Esophagus muscularis mucosa (tissue), 4 donors: Measurements from ENCODE around the gene NCKAP5. TPM values are rescaled to one million over a fixed set of nuclear protein-coding genes. Genes with fewer than 3 reads are reported as not detected.
A peak's percentile ranks its signal among the peaks of the same experiment; 100 is the strongest.

ENCODE experiments used
- DNase-seq: peaks from one replicate; pipeline ENCODE4 v3.0.0-alpha.2; 2017; ENCODE audit errors: extremely low spot score
- H3K27ac ChIP-seq, 4 donors: fragments of 200-600 bp; sonication (generic); replicated peaks in 1 of 4; 1 replicate in 3 of 4; 2 replicates in 1 of 4; pipeline ENCODE4 v1.5.1; 2016 to 2019; ENCODE audit warnings: mild to moderate bottlenecking in 1 of 4
- H3K27me3 ChIP-seq, 4 donors: fragments of 200-600 bp; sonication (generic); one replicate each; pipeline versions ENCODE4 v1.5.1 to v1.6.0; 2016 to 2019
- H3K36me3 ChIP-seq, 4 donors: fragments of 200-600 bp; sonication (generic); one replicate each; pipeline ENCODE4 v1.5.1; 2016 to 2019
- H3K4me1 ChIP-seq, 4 donors: fragments of 200-600 bp; sonication (generic); one replicate each; pipeline ENCODE4 v1.5.1; 2016 to 2019
- H3K4me3 ChIP-seq, 4 donors: fragments of 200-600 bp; sonication (generic); 1 replicate in 2 of 4; 2 replicates in 2 of 4; pipeline ENCODE4 v1.5.1; 2016 to 2019; ENCODE audit warnings: mild to moderate bottlenecking in 4 of 4, moderate library complexity in 1 of 4
- H3K9me3 ChIP-seq, 4 donors: fragments of 200-600 bp; sonication (generic); 1 replicate in 3 of 4; 2 replicates in 1 of 4; pipeline ENCODE4 v1.5.1; 2016 to 2019
- EP300 ChIP-seq: sonication (generic); formaldehyde crosslinking; IDR thresholded peaks from one replicate; pipeline ENCODE4 v1.6.1; 2017; ENCODE audit warnings: antibody characterized with exemption
- POLR2A ChIP-seq: fragments of 450-650 bp; IDR thresholded peaks from one replicate; pipeline ENCODE4 v1.6.1; 2017; ENCODE audit warnings: antibody characterized with exemption, moderate library complexity, mild to moderate bottlenecking, low read depth
- POLR2AphosphoS5 ChIP-seq, 2 donors: sonication (generic); formaldehyde crosslinking; IDR thresholded peaks; one replicate each; pipeline ENCODE4 v1.6.1; 2017; ENCODE audit warnings: antibody characterized with exemption in 2 of 2
- WGBS: methylation state at CpG from one replicate; pipeline ENCODE4 v1.1.5; 2018; 5-methylcytosine and 5-hydroxymethylcytosine counted together
- intact Hi-C: fragments of 100-400 bp; cut with DNase I; formaldehyde crosslinking; loops from one replicate; pipeline ENCODE4 v1.15.1; 2023
- total RNA-seq, 4 donors: library from RNA; depleted of rRNA; stranded (reverse); fragments of >200 nt; gene quantifications; one replicate each; pipeline versions ENCODE4 v1.1.0 to v1.2.1, GENCODE V29; 2016
- TF ChIP-seq, protein P1 (sequence below), 3 experiments: fragments of 200-600 bp in 2 of 3; fragments of 450-650 bp in 1 of 3; sonication (generic) in 2 of 3; IDR thresholded peaks; one replicate each; pipeline ENCODE4 v1.5.1; 2017 to 2019; ENCODE audit warnings: antibody characterized with exemption in 3 of 3, mild to moderate bottlenecking in 2 of 3, moderate library complexity in 1 of 3

Gene NCKAP5
- total RNA-seq, 4 donors from 2014 or later, result 0.33 to 1.8 (median 1.0) TPM

GRCh38 chr2:133599811-133600210 is 31.5 kb upstream of the NCKAP5 start:
- intact Hi-C loops, result no loop called here
- peaks cover 7 to 12% (median 9%) of the 10 kb centered on the region in 4 donors for H3K4me1 ChIP-seq
- 90% methylated on average over 10 of the region's 10 CpGs for WGBS
- H3K36me3 ChIP-seq, result no peaks in the 10 kb centered on the region
- H3K27ac ChIP-seq, result no peak overlapping the region
- no peak for DNase-seq
- H3K27me3 ChIP-seq, result no peaks in the 10 kb centered on the region
- no peak overlapping the region for H3K4me3 ChIP-seq
- H3K9me3 ChIP-seq, result no peaks in the 10 kb centered on the region
- TF ChIP-seq, protein P1, sequence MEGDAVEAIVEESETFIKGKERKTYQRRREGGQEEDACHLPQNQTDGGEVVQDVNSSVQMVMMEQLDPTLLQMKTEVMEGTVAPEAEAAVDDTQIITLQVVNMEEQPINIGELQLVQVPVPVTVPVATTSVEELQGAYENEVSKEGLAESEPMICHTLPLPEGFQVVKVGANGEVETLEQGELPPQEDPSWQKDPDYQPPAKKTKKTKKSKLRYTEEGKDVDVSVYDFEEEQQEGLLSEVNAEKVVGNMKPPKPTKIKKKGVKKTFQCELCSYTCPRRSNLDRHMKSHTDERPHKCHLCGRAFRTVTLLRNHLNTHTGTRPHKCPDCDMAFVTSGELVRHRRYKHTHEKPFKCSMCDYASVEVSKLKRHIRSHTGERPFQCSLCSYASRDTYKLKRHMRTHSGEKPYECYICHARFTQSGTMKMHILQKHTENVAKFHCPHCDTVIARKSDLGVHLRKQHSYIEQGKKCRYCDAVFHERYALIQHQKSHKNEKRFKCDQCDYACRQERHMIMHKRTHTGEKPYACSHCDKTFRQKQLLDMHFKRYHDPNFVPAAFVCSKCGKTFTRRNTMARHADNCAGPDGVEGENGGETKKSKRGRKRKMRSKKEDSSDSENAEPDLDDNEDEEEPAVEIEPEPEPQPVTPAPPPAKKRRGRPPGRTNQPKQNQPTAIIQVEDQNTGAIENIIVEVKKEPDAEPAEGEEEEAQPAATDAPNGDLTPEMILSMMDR (IDR thresholded peaks at IDR 0.05), result no peak
- TF ChIP-seq POLR2A (no peak), POLR2AphosphoS5 (IDR thresholded peaks at IDR 0.05) (no peak), EP300 (no peak)

DNA sequence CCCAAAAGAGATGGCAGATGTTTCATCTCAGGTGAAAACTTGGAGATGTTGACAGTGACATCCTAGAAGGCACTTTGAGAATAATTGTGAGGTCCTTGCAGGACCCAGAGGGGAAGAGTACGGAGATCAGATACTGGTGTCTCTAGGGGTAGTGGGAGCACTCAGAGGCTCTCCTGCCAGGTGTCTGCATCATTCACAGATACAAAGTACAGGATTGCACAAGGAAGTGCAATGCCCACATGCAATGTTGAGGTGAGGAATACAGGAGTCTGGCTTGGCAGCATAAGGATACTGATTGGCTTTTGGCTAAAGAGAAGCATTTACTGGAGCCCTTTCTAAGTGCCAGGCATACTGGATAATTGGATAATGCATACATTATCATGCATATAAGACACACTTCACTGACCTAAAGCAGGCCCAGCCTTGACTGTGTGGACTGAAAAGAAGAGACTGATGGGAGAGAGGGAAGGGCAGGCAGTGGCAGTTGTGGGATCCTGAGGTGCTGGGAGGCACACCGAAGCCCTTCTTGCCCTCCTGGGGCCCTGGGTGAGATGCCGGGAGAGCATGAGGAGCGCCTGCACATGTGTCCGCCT is 31.0 kb upstream of the NCKAP5 start:
- TF ChIP-seq, protein P1 (IDR thresholded peaks at IDR 0.05), result no peak
- no peak for TF ChIP-seq POLR2A
- no peak for TF ChIP-seq EP300
- no peak for TF ChIP-seq POLR2AphosphoS5 (IDR thresholded peaks at IDR 0.05)
- Histone ChIP-seq H3K27me3 (no peaks in the 10 kb centered on the region), H3K4me1 (peaks cover 7 to 12% (median 9%) of the 10 kb centered on the region in 4 donors), H3K9me3 (no peaks in the 10 kb centered on the region), H3K4me3 (no peak overlapping the region), H3K36me3 (no peaks in the 10 kb centered on the region), H3K27ac (no peak overlapping the region)
- intact Hi-C loops, result no loop called here
- no peak for DNase-seq
- 96% methylated on average over 5 of the region's 5 CpGs for WGBS

DNA sequence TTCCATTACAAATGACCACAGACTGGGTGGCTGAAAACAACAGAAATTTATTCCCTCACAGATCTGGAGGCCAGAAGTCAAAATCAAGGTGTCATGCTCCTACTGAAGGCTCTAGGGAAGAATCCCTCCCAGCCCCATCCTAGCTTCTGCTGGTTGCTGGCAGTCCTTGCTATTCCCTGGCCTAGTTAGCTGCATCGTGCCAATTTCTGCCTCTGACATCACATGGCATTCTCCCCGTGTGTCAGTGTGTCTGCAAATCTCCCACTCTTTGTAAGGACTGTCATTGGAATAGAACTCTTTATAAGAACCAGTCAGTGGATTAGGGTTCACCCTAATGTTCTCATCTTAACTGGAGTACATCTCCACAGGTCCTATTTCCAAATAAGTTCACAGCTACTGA is 30.5 kb upstream of the NCKAP5 start:
- Histone ChIP-seq H3K4me1 (peaks cover 7 to 12% (median 9%) of the 10 kb centered on the region in 4 donors), H3K9me3 (no peaks in the 10 kb centered on the region), H3K4me3 (no peak overlapping the region), H3K36me3 (no peaks in the 10 kb centered on the region), H3K27me3 (no peaks in the 10 kb centered on the region), H3K27ac (no peak overlapping the region)
- DNase-seq, result no peak
- TF ChIP-seq POLR2AphosphoS5 (IDR thresholded peaks at IDR 0.05), result no peak
- no peak for TF ChIP-seq POLR2A
- TF ChIP-seq, protein P1 (IDR thresholded peaks at IDR 0.05), result no peak
- no peak for TF ChIP-seq EP300
- intact Hi-C loops, result no loop called here
- 67% methylated on average over 2 of the region's 2 CpGs for WGBS

DNA sequence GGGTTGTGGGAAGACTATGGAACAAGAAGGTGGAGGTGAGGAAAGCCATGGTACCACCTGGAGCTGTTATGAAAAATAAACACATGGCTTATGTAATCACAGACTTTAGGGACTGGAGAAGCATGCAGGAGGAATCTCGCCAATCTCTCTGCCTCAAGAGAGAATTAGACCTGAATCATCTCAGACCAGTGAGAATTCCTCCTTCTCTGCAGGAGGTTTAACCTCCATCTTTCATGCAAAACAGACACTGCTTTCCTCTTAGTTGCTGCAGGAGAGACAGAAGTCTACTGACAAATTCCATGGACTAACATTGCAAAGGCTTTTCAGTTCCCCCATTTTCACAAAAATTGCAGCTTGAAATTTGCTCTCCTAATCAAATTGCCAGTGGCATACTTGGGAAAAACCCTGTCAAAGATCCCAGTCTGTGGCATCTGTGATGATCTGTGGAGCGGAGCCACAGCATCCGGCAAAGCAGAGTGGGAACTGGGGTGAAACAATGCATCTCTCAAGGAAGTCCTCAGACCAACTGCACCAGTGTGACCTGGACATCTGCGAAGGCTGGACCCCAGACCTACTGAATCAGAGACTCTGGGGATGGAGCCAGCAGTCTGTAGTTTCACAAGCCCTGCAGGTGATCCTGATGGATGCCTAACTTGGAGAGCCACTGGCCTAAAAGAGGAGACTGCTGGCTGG is 28.6 kb upstream of the NCKAP5 start:
- no peaks in the 10 kb centered on the region for H3K27me3 ChIP-seq
- peaks cover 9 to 18% (median 13%) of the 10 kb centered on the region in 4 donors for H3K4me1 ChIP-seq
- WGBS, result 91% methylated on average over 4 of the region's 4 CpGs
- H3K4me3 ChIP-seq, result no peak overlapping the region
- TF ChIP-seq, protein P1 (IDR thresholded peaks at IDR 0.05), result no peak
- TF ChIP-seq POLR2A, result no peak
- TF ChIP-seq EP300, result no peak
- TF ChIP-seq POLR2AphosphoS5 (IDR thresholded peaks at IDR 0.05), result no peak
- intact Hi-C loops, result no loop called here
- DNase-seq, result peak; percentile 70
- H3K36me3 ChIP-seq, result no peaks in the 10 kb centered on the region
- no peak overlapping the region for H3K27ac ChIP-seq
- no peaks in the 10 kb centered on the region for H3K9me3 ChIP-seq
